Activated B cell treated with CpG ODN at 0.5 μM for 24 hours (primary cell): ENCODE results near the gene APLP2. TPM values are rescaled to one million over a fixed set of nuclear protein-coding genes. Genes with fewer than 3 reads are reported as not detected.

Source experiments
- ATAC-seq: fragments of 200-7000 bp; cut with Tn5 transposase; one replicate; pipeline ENCODE4 v1.10.0; 2021; ENCODE audit warnings: low read depth, mild to moderate bottlenecking, moderate library complexity
- CTCF ChIA-PET: fragments of 350-600 bp; sonication (Branson Sonifier 250); formaldehyde crosslinking; loops from one replicate; lab custom pipeline; 2021; ENCODE audit warnings: antibody characterized with exemption; lab: Charles Lee
- POLR2A ChIA-PET: fragments of 350-600 bp; sonication (Branson Sonifier 250); formaldehyde crosslinking; loops from one replicate; lab custom pipeline; 2021; ENCODE audit warnings: antibody characterized with exemption; lab: Charles Lee
- DNase-seq: peaks from one replicate; pipeline ENCODE4 v3.0.0; 2022
- H3K27ac Mint-ChIP-seq: one replicate; pipeline ENCODE4 v1.8.0; 2020; ENCODE audit warnings: mixed read lengths
- H3K27me3 Mint-ChIP-seq: one replicate; pipeline ENCODE4 v1.8.0; 2021; ENCODE audit warnings: mixed read lengths
- H3K36me3 Mint-ChIP-seq: one replicate; pipeline ENCODE4 v1.8.0; 2021; ENCODE audit warnings: low read depth, mixed read lengths
- H3K4me1 Mint-ChIP-seq: one replicate; pipeline ENCODE4 v1.8.0; 2021; ENCODE audit warnings: mixed read lengths
- H3K4me3 Mint-ChIP-seq: one replicate; pipeline ENCODE4 v1.8.0; 2020; ENCODE audit warnings: mild to moderate bottlenecking, mixed read lengths
- H3K9me3 Mint-ChIP-seq: one replicate; pipeline ENCODE4 v1.8.0; 2020; ENCODE audit warnings: mixed read lengths
- CTCF ChIP-seq: fragments of 200-600 bp; IDR thresholded peaks from one replicate; pipeline ENCODE4 v1.8.0; 2022; ENCODE audit warnings: antibody characterized with exemption, mild to moderate bottlenecking
- intact Hi-C: fragments of 100-400 bp; cut with micrococcal nuclease; formaldehyde crosslinking; loops from one replicate; pipeline ENCODE4 v1.15.1; 2024
- total RNA-seq: library from RNA; stranded (reverse); gene quantifications from 2 replicates; pipeline ENCODE4 v1.2.3, GENCODE V29; 2022

Gene APLP2
- total RNA-seq, 1 donor from 2014 or later: 50.8 TPM

GRCh38 chr11:130165601-130166456 lies 96.1 kb downstream of the APLP2 start:
- peak; percentile 52 for ATAC-seq
- CTCF ChIA-PET: interaction anchor here (1.2 kb wide), 1 partner anchor 267 kb away, joined by 3 read pairs; no protein-coding TSS in a partner anchor
- DNase-seq: no peak

GRCh38 chr11:130166457-130166784 lies 96.7 kb downstream of the APLP2 start:
- ChIA-PET POLR2A (interaction anchor here (0.5 to 2.9 kb wide), 8 partner anchors 10 to 1441 kb away, joined by 3 to 26 read pairs (median 4); partner anchors contain the start of gene PRDM10), CTCF (interaction anchor here (1.2 kb wide), 1 partner anchor 267 kb away, joined by 3 read pairs; no protein-coding TSS in a partner anchor)
- H3K27ac Mint-ChIP-seq: peak overlapping the region; percentile 93
- H3K4me1 Mint-ChIP-seq: peaks cover 84% of the 10 kb centered on the region
- DNase-seq: peak; percentile 48
- H3K27me3 Mint-ChIP-seq: no peaks in the 10 kb centered on the region
- ATAC-seq: peak; percentile 87
- intact Hi-C loops: loop anchor here (1.0 to 2.0 kb wide), 4 partner anchors 14 to 163 kb away; partner anchors contain the start of gene APLP2
- H3K9me3 Mint-ChIP-seq: no peaks in the 10 kb centered on the region
- peak overlapping the region; percentile 66 for H3K4me3 Mint-ChIP-seq
- no peaks in the 10 kb centered on the region for H3K36me3 Mint-ChIP-seq
- TF ChIP-seq CTCF: no peak

More at GRCh38 chr11:130165601-130166456, 96.1 kb downstream of the APLP2 start:
- no peak for TF ChIP-seq CTCF
- Mint-ChIP-seq H3K27ac (peak overlapping the region; percentile 93), H3K36me3 (no peaks in the 10 kb centered on the region), H3K27me3 (no peaks in the 10 kb centered on the region), H3K4me3 (peak overlapping the region; percentile 66), H3K4me1 (peaks cover 88% of the 10 kb centered on the region), H3K9me3 (no peaks in the 10 kb centered on the region)
- intact Hi-C loops: loop anchor here (1.0 to 2.0 kb wide), 5 partner anchors 14 to 163 kb away; partner anchors contain the start of gene APLP2
- POLR2A ChIA-PET: interaction anchor here (0.5 to 2.9 kb wide), 9 partner anchors 10 to 1440 kb away, joined by 3 to 26 read pairs (median 5); partner anchors contain the start of gene PRDM10

GRCh38 chr11:130167146-130167545 lies 97.5 kb downstream of the APLP2 start:
- DNase-seq (no peak), ATAC-seq (no peak)
- Mint-ChIP-seq H3K4me1 (peaks cover 85% of the 10 kb centered on the region), H3K27ac (no peak overlapping the region), H3K27me3 (no peaks in the 10 kb centered on the region), H3K9me3 (no peaks in the 10 kb centered on the region), H3K36me3 (no peaks in the 10 kb centered on the region), H3K4me3 (no peak overlapping the region)
- intact Hi-C loops: loop anchor here (2.0 kb wide), 1 partner anchor 98 kb away; the partner anchor contains the start of gene APLP2
- CTCF ChIA-PET: no interaction called here
- POLR2A ChIA-PET: interaction anchor here (2.9 kb wide), 1 partner anchor 164 kb away, joined by 26 read pairs; the partner anchor contains the start of gene PRDM10
- TF ChIP-seq CTCF: no peak

GRCh38 chr11:130168105-130168504 lies 98.4 kb downstream of the APLP2 start:
- H3K27ac Mint-ChIP-seq: no peak overlapping the region
- no peak for TF ChIP-seq CTCF
- ATAC-seq: no peak
- ChIA-PET CTCF (no interaction called here), POLR2A (interaction anchor here (1.0 kb wide), 1 partner anchor 13 kb away, joined by 3 read pairs; no protein-coding TSS in a partner anchor)
- no peaks in the 10 kb centered on the region for H3K27me3 Mint-ChIP-seq
- intact Hi-C loops: no loop called here
- peak overlapping the region; percentile 17 for H3K4me3 Mint-ChIP-seq
- H3K9me3 Mint-ChIP-seq: no peaks in the 10 kb centered on the region
- no peak for DNase-seq
- peaks cover 81% of the 10 kb centered on the region for H3K4me1 Mint-ChIP-seq
- H3K36me3 Mint-ChIP-seq: no peaks in the 10 kb centered on the region

- DNase-seq: no peak
- H3K4me1 Mint-ChIP-seq: peaks cover 62% of the 10 kb centered on the region
- intact Hi-C loops: no loop called here
- ChIA-PET CTCF (interaction anchor here (1.7 kb wide), 1 partner anchor 42 kb away, joined by 4 read pairs; no protein-coding TSS in a partner anchor), POLR2A (no interaction called here)
- peaks cover 7% of the 10 kb centered on the region for H3K36me3 Mint-ChIP-seq
- H3K27ac Mint-ChIP-seq: no peak overlapping the region
- no peaks in the 10 kb centered on the region for H3K27me3 Mint-ChIP-seq
- no peak for TF ChIP-seq CTCF
- ATAC-seq: no peak
- no peak overlapping the region for H3K4me3 Mint-ChIP-seq
- no peaks in the 10 kb centered on the region for H3K9me3 Mint-ChIP-seq
Observed at GRCh38 chr11:130170345-130170744, 100.7 kb downstream of the APLP2 start.
